OCI-LY3 (cell line): ENCODE results near the gene E2F3.

Experiments used
- CTCF ChIP-seq: fragments of 200-600, 300-600 bp; sonication (generic); IDR thresholded peaks from 2 replicates; pipeline ENCODE4 v1.5.1; 2014; ENCODE audit warnings: antibody characterized with exemption, low read length, low read depth
- EZH2phosphoT487 ChIP-seq: fragments of 200-600 bp; shearing (Covaris generic); IDR thresholded peaks from 2 replicates; pipeline ENCODE4 v1.6.1; 2018; ENCODE audit warnings: antibody characterized with exemption, mixed run types, low read depth

GRCh38 chr6:20364327-20364726 lies 37.4 kb upstream of the E2F3 start:
- TF ChIP-seq CTCF = no peak
- TF ChIP-seq EZH2phosphoT487 = no peak
